ENCODE measurements around the gene GLYR1. TPM values are rescaled to one million over a fixed set of nuclear protein-coding genes. Genes with fewer than 3 reads are reported as not detected.

Gene GLYR1
- total RNA-seq, 1 experiment from 2014 or later, result 111 TPM

GRCh38 chr16:4803898-4804762 lies 43.0 kb downstream of the GLYR1 start:
- ChIA-PET CTCF (interaction anchor here (0.6 to 0.7 kb wide), 2 partner anchors 43 to 161 kb away, joined by 4 read pairs; no protein-coding TSS in a partner anchor), POLR2A (interaction anchor here (0.6 kb wide), 1 partner anchor 111 kb away, joined by 3 read pairs; no protein-coding TSS in a partner anchor)
- Histone ChIP-seq H3K27ac (ENCODE audit: low read length) (peak overlapping the region; percentile 85), H3K36me3 (ENCODE audit: control insufficient read depth, insufficient read depth, low read length) (no peaks in the 10 kb centered on the region), H3K4me3 (ENCODE audit: low read depth in 2 of 2, low read length in 2 of 2) (no peak overlapping the region), H3K27me3 (ENCODE audit: control insufficient read depth, insufficient read depth, low read length) (no peaks in the 10 kb centered on the region), H3K9me3 (ENCODE audit: control insufficient read depth, insufficient read depth, low read depth, low read length) (no peaks in the 10 kb centered on the region), H3K4me1 (ENCODE audit: control insufficient read depth, insufficient read depth, low read length) (peaks cover 27% of the 10 kb centered on the region)
- TF ChIP-seq SIN3A (IDR thresholded peaks at IDR 0.05; ENCODE audit: borderline replicate concordance, insufficient read depth, low read depth, low read length) (no peak), TCF7L2 (IDR thresholded peaks at IDR 0.05; ENCODE audit: low read depth, low read length) (no peak), POLR2AphosphoS5 (IDR thresholded peaks at IDR 0.05; ENCODE audit: low read depth, low read length) (no peak), CTCF (IDR thresholded peaks at IDR 0.05) (no peak)
- TF ChIP-seq, protein P1, sequence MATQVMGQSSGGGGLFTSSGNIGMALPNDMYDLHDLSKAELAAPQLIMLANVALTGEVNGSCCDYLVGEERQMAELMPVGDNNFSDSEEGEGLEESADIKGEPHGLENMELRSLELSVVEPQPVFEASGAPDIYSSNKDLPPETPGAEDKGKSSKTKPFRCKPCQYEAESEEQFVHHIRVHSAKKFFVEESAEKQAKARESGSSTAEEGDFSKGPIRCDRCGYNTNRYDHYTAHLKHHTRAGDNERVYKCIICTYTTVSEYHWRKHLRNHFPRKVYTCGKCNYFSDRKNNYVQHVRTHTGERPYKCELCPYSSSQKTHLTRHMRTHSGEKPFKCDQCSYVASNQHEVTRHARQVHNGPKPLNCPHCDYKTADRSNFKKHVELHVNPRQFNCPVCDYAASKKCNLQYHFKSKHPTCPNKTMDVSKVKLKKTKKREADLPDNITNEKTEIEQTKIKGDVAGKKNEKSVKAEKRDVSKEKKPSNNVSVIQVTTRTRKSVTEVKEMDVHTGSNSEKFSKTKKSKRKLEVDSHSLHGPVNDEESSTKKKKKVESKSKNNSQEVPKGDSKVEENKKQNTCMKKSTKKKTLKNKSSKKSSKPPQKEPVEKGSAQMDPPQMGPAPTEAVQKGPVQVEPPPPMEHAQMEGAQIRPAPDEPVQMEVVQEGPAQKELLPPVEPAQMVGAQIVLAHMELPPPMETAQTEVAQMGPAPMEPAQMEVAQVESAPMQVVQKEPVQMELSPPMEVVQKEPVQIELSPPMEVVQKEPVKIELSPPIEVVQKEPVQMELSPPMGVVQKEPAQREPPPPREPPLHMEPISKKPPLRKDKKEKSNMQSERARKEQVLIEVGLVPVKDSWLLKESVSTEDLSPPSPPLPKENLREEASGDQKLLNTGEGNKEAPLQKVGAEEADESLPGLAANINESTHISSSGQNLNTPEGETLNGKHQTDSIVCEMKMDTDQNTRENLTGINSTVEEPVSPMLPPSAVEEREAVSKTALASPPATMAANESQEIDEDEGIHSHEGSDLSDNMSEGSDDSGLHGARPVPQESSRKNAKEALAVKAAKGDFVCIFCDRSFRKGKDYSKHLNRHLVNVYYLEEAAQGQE (IDR thresholded peaks at IDR 0.05; ENCODE audit: insufficient read depth in 1 of 2, low read depth in 2 of 2, low read length in 1 of 2), result no peak
- TSS peak; percentile 91 for BruUV-seq (replicated peaks)
- in situ Hi-C loops (cut with HindIII; ENCODE audit: low pct_unique_long_range_greater_than_20kb, low sequenced_read_pairs), result no loop called here
- ATAC-seq (no peak), DNase-seq (ENCODE audit: low read depth, low spot score) (no peak)
- intact Hi-C loops (cut with micrococcal nuclease; ENCODE audit: unreplicated experiment), result no loop called here

GRCh38 chr16:4803401-4803844 lies 43.7 kb downstream of the GLYR1 start:
- CTCF ChIA-PET, result no interaction called here
- ATAC-seq (no peak), DNase-seq (ENCODE audit: low read depth, low spot score) (no peak)
- H3K4me1 ChIP-seq (ENCODE audit: control insufficient read depth, insufficient read depth, low read length), result peaks cover 27% of the 10 kb centered on the region
- BruUV-seq (replicated peaks), result no TSS peak
- peak overlapping the region; percentile 66 to 70; a peak in 3 of 4 replicates for H3K4me3 ChIP-seq (ENCODE audit: low read depth in 2 of 2, low read length in 2 of 2)
- POLR2A ChIA-PET, result no interaction called here
- no peaks in the 10 kb centered on the region for H3K9me3 ChIP-seq (ENCODE audit: control insufficient read depth, insufficient read depth, low read depth, low read length)
- intact Hi-C loops (cut with micrococcal nuclease; ENCODE audit: unreplicated experiment) (no loop called here), in situ Hi-C loops (cut with HindIII; ENCODE audit: low pct_unique_long_range_greater_than_20kb, low sequenced_read_pairs) (no loop called here)
- H3K27ac ChIP-seq (ENCODE audit: low read length), result peak overlapping the region; percentile 85
- TF ChIP-seq, protein P1 (IDR thresholded peaks at IDR 0.05; ENCODE audit: insufficient read depth in 1 of 2, low read depth in 2 of 2, low read length in 1 of 2), result no peak
- TF ChIP-seq CTCF (IDR thresholded peaks at IDR 0.05) (no peak), TCF7L2 (IDR thresholded peaks at IDR 0.05; ENCODE audit: low read depth, low read length) (no peak), SIN3A (IDR thresholded peaks at IDR 0.05; ENCODE audit: borderline replicate concordance, insufficient read depth, low read depth, low read length) (no peak), POLR2AphosphoS5 (IDR thresholded peaks at IDR 0.05; ENCODE audit: low read depth, low read length) (no peak)
- H3K36me3 ChIP-seq (ENCODE audit: control insufficient read depth, insufficient read depth, low read length), result no peaks in the 10 kb centered on the region
- H3K27me3 ChIP-seq (ENCODE audit: control insufficient read depth, insufficient read depth, low read length), result no peaks in the 10 kb centered on the region
